Measurements from ENCODE around the gene TENM3.
"Not testable (repeated sequence)": the region's sequence is repeated elsewhere in the genome, so short reads cannot be mapped to it uniquely, and the experiment has no call there.

The TENM3 gene

GRCh38 chr4:182243204-182243603 lies at the start of gene TENM3:
Gene TENM3 (plus strand): TSS chr4:182243402. CDS start chr4:182324021, 80,619 bp downstream.
- not testable (repeated sequence) for DNase-seq

DNA sequence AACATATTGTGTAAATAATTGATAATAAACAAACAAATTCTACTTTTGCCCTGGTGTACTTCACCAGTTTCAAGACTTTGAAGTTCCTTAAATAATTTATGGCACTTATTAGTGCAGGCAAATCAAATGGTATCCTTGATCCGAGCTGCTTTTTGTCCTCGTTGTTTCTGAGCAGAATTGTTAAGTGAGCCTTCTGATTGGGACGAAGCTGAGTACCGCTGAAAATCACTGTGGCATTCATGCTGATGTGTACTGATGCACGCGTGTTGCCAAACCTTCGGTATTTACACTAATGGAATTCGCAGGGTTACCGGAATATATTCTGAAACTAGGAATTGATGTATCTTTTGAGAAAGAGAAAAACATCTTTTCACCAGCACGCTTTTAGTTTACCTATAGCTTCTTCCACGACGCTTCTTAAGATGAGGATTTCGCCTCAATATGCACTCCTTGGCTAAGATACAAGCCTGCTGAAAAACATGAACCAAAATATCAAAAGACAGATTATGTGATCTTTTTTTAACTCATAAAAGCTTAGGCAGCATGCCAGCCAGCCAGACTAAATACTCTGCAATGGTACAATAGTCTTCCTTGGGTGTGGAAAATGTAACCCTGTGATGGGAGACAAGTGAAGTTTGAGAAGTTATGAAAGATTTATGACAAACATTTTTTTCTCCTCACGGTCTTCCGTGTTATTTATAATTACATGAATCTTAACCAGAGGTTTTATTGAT lies 48.9 kb upstream of the TENM3 start:
- no peak for DNase-seq

DNA sequence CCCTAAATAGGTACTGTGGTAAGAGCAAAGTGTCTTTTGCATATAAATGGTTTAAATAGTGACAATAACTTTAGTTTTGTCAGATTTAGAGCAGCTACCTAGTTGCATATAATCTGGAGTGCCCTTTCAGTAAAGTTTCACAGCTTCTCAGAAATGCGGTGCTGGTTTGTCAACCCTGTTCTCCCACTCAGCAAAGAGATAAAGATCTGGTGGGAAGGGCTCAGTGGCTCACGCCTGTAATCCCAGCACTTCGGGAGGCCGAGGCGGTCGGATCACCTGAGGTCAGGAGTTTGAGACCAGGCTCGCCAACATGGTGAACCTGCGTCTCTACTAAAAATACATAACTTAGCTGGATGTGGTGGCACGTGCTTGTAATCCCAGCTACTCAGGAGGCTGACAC lies 45.6 kb upstream of the TENM3 start:
- no peak for DNase-seq

GRCh38 chr4:182201871-182202270 lies 41.3 kb upstream of the TENM3 start:
- DNase-seq, result no peak

- DNase-seq, result no peak
These were observed 40.6 kb upstream of the TENM3 start for GRCh38 chr4:182202650-182203049.

DNA sequence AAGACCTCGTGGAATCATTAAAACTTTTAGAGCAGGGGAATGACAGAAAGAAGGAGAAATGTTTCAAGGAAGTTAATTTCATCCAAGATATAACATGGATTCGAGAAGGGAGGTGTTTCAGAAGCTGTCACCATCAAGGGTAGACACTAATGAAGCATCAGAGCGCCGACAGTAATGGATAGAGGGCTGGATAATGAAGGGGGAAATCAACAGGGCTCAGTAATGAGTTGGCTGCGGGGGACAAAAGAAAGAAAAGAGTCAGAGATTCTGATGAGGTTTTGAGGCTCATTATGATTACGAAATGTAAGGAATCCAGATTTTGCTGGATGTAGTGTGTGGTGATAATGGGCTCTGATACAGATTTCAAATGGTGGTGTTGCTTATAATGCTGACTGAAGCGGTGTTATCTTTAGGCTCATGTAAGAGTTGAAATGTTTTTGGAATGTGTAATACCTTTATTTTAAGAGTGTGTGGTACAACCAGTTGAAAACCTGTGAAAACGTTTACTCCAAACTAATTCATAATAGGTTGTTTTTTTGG lies 39.3 kb upstream of the TENM3 start:
- no peak for DNase-seq

DNA sequence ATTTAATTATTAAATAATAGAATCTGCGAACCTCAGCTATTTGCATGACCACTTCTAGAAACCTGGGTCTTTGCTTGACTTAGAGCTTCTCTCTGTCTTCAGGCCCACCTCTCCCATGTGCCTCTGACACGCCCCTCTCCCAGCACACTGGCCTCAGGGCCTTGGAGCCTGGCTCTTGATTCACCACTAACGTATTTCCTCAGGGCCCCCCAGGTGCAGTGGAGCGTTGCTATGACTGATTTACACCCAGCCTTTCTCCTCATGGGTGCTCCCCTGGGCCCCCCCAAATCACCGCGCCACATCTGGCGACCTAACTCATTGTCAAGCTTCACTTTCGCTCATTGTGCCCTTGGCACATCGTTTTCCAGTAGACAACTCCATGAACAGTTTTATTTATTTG lies 37.9 kb upstream of the TENM3 start:
- DNase-seq, result no peak

GRCh38 chr4:182206266-182206665 lies 36.9 kb upstream of the TENM3 start:
- no peak for DNase-seq

GRCh38 chr4:182206916-182207315 lies 36.3 kb upstream of the TENM3 start:
- no peak for DNase-seq

- no peak for DNase-seq
These were observed 35.3 kb upstream of the TENM3 start for GRCh38 chr4:182207830-182208396.

DNA sequence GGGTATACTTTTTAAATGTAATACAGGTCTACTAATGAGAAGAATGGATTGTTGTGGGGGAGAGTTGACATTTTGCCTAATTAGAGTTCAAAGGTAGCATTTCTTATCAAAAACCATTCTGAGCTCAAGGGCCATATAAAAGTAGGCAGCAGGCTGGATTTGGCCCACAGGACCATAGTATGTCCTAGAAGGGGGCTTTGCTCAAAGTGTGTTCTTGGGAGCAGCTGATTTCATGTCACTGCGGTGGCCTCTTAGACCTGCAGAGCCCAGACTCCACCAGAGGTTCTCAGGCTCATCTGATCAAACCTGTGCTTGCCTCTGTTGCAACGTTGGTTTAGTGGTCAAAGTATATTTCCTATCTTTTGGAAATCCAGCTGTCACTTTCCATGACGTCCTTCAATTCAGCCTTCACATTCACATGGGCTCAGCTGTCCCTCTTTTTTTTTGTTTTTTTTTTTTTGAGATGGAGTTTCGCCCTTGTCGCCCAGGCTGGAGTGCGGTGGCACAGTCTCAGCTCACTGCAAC lies 34.6 kb upstream of the TENM3 start:
- DNase-seq, result no peak

DNA sequence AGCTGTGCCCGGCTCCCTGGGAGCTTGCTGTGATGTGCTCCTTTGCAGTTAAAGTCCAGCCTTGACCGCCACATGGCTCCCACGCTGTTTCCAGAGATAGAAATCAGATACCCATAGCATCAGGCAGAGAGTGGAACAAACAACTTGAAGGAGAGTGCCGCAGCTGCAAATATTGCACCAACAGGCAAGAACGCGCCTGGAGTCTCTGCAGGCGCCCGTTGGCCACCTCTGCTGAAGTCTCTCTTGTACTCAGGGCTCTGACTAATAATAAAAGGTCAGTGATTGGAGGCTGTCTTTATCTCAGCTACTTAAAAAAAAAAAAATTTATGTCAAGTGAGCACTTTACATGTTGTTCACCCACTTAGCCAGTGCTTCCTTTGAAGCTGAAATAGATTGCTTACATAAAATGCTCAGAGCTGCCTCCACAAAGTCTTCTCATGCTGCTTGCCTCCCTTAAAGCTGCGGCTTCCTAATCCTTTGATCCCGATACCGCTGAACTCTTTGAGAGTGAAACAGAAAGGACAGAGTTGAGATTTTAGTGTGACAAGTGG lies 30.9 kb upstream of the TENM3 start:
- DNase-seq, result no peak

GRCh38 chr4:182213004-182213403 lies 30.2 kb upstream of the TENM3 start:
- DNase-seq, result no peak

GRCh38 chr4:182215148-182215547 lies 28.1 kb upstream of the TENM3 start:
- no peak for DNase-seq

- no peak for DNase-seq
These were observed 27.2 kb upstream of the TENM3 start for GRCh38 chr4:182216005-182216404.

GRCh38 chr4:182219411-182220056 lies 23.7 kb upstream of the TENM3 start:
- DNase-seq, result no peak

- no peak for DNase-seq
These were observed 21.2 kb upstream of the TENM3 start for GRCh38 chr4:182221987-182222386.

DNA sequence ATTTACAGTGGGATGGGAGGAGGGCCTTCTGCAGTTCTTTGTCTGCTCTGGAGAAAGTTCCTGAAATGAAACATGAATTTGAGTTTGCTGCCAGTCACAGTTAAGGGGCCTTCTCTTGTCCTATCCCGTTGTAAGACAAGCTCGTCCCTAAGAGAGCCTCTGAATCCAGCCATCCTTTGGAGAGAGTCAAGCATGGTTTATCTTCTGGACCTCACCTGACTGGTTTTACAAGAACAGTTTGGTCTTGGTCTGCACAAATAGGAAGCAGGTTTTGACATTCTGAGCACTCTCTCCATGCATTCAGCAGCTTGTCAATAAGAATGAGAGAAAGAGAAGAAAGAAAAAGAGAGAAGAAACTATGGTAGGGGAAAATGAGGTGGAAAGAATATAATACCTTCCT lies 20.4 kb upstream of the TENM3 start:
- DNase-seq, result no peak

DNA sequence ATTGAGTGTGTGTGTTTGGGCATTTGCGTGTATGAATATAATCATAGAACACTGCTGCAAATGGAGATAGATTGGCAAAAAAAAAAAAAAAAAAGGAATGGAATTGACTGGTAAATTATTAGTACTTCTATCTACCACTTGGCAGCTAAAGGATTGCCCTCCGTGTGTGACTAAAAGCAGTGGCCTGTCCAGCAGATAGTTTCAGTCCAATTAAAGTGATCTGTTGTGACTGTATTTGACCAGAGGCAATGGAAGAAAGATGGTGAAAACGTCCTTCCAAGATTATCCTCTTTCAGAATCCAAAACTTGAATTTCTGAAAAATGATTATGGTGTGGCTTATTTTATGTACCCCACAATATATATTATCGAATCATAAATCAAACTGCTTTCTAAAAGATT lies 19.5 kb upstream of the TENM3 start:
- DNase-seq, result no peak

- DNase-seq, result no peak
These were observed 18.9 kb upstream of the TENM3 start for GRCh38 chr4:182224192-182224850.

GRCh38 chr4:182225257-182225852 lies 17.8 kb upstream of the TENM3 start:
- no peak for DNase-seq

GRCh38 chr4:182227611-182228010 lies 15.6 kb upstream of the TENM3 start:
- no peak for DNase-seq
